ENCODE data around the gene GNAQ. TPM values are rescaled to one million over a fixed set of nuclear protein-coding genes. Genes with fewer than 3 reads are reported as not detected.

GNAQ gene
- polyA plus RNA-seq, 3 donors: 8.3 to 51.0 (median 9.6) TPM

- Histone ChIP-seq H3K27ac (ENCODE audit: low read depth in 1 of 2, low read length in 2 of 2) (no peak overlapping the region), H3K4me2 (replicated peaks; ENCODE audit: extremely low read depth, low read length, poor library complexity, severe bottlenecking) (no peak overlapping the region), H3K9ac (ENCODE audit: insufficient read depth, low read length, poor library complexity, severe bottlenecking) (no peak overlapping the region), H3K79me2 (ENCODE audit: insufficient read depth, low read length) (no peaks in the 10 kb centered on the region), H2AFZ (ENCODE audit: insufficient read depth, low read depth, low read length, poor library complexity, severe bottlenecking) (no peak overlapping the region), H3K27me3 (ENCODE audit: control insufficient read depth in 2 of 2, insufficient read depth in 2 of 2, low read length in 2 of 2) (no peaks in the 10 kb centered on the region), H3K36me3 (replicated peaks in 1 of 2; ENCODE audit: control insufficient read depth in 1 of 2, insufficient read depth in 2 of 2, low read length in 2 of 2) (no peaks in the 10 kb centered on the region), H3K4me1 (ENCODE audit: control insufficient read depth in 1 of 2, insufficient read depth in 2 of 2, low read length in 2 of 2) (peaks cover 5 to 8% of the 10 kb centered on the region in 2 donors), H4K20me1 (ENCODE audit: insufficient read depth, low read length) (no peaks in the 10 kb centered on the region), H3K9me3 (replicated peaks in 1 of 2; ENCODE audit: control insufficient read depth in 1 of 2, insufficient read depth in 1 of 2, low read length in 2 of 2) (no peaks in the 10 kb centered on the region), H3K4me3 (replicated peaks in 1 of 3; ENCODE audit: low read depth in 2 of 3, low read length in 3 of 3) (no peak overlapping the region)
- DNase-seq: no peak
- H3K4me3 Mint-ChIP-seq: no peak overlapping the region
- peaks cover 10% of the 10 kb centered on the region for H3K4me1 Mint-ChIP-seq
- WGBS (ENCODE audit: insufficient coverage): no CpG with 5 or more reads among the region's 1 CpG
- intact Hi-C loops (cut with micrococcal nuclease): loop anchor here in 1 of 2 donors (10.0 kb wide), 1 partner anchor 54 kb away; no protein-coding TSS in a partner anchor
- H3K9me3 Mint-ChIP-seq: peaks cover 0 to 4% (median 0%) of the 10 kb centered on the region in 7 donors
- H3K27ac Mint-ChIP-seq: no peak overlapping the region
- no peaks in the 10 kb centered on the region for H3K36me3 Mint-ChIP-seq
- peaks cover 0 to 2% (median 0%) of the 10 kb centered on the region in 3 donors for H3K27me3 Mint-ChIP-seq (ENCODE audit: low read depth in 3 of 3)
- TF ChIP-seq, protein P1, sequence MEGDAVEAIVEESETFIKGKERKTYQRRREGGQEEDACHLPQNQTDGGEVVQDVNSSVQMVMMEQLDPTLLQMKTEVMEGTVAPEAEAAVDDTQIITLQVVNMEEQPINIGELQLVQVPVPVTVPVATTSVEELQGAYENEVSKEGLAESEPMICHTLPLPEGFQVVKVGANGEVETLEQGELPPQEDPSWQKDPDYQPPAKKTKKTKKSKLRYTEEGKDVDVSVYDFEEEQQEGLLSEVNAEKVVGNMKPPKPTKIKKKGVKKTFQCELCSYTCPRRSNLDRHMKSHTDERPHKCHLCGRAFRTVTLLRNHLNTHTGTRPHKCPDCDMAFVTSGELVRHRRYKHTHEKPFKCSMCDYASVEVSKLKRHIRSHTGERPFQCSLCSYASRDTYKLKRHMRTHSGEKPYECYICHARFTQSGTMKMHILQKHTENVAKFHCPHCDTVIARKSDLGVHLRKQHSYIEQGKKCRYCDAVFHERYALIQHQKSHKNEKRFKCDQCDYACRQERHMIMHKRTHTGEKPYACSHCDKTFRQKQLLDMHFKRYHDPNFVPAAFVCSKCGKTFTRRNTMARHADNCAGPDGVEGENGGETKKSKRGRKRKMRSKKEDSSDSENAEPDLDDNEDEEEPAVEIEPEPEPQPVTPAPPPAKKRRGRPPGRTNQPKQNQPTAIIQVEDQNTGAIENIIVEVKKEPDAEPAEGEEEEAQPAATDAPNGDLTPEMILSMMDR (IDR thresholded peaks at IDR 0.05): no peak
Observed at GRCh38 chr9:78040726-78041125, 9.1 kb upstream of the GNAQ start.

DNA sequence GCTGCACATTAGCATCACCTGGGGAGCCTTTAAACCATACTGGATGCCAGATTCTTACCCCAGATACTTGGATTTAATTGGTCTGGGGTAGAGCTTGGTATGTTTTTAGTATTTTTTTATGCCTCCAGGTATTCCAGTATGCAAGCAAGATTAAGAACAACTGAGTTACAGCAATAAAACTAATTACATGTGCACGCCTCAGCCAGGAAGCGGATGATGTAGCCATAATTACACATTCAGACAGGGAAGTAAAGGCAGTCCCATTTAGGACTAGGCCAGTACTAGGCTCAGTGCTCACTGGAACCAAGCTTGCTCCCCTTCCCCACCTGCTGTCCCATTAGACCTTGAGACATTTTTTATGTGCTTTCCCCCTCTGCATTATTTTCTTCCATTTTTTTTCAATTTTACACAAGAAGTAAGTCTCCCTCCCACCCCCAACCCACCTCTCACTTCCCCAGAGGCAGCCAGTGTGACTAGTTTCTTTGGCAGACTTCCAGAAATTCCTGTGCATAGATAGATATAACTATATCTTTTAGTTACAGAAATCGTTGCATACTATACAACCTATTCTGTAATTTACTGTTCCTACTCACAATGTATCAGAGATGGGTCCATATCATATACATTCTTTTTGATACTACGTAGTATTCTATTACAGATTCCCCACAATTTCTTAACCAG is 7.1 kb upstream of the GNAQ start:
- TF ChIP-seq, protein P1 (IDR thresholded peaks at IDR 0.05): no peak
- no peaks in the 10 kb centered on the region for H3K36me3 Mint-ChIP-seq
- H3K27ac ChIP-seq (ENCODE audit: low read depth in 1 of 2, low read length in 2 of 2): no peak overlapping the region
- no peak overlapping the region for H3K9ac ChIP-seq (ENCODE audit: insufficient read depth, low read length, poor library complexity, severe bottlenecking)
- intact Hi-C loops (cut with micrococcal nuclease): loop anchor here (5.0 to 10.0 kb wide), 3 partner anchors 61 to 94 kb away; no protein-coding TSS in a partner anchor
- H3K27me3 Mint-ChIP-seq (ENCODE audit: low read depth in 3 of 3): no peaks in the 10 kb centered on the region
- no peaks in the 10 kb centered on the region for H4K20me1 ChIP-seq (ENCODE audit: insufficient read depth, low read length)
- H3K36me3 ChIP-seq (replicated peaks in 1 of 2; ENCODE audit: control insufficient read depth in 1 of 2, insufficient read depth in 2 of 2, low read length in 2 of 2): no peaks in the 10 kb centered on the region
- H3K27me3 ChIP-seq (ENCODE audit: control insufficient read depth in 2 of 2, insufficient read depth in 2 of 2, low read length in 2 of 2): no peaks in the 10 kb centered on the region
- no peak overlapping the region for H3K27ac Mint-ChIP-seq
- peaks cover 28% of the 10 kb centered on the region for H3K4me1 Mint-ChIP-seq
- H3K9me3 ChIP-seq (replicated peaks in 1 of 2; ENCODE audit: control insufficient read depth in 1 of 2, insufficient read depth in 1 of 2, low read length in 2 of 2): no peaks in the 10 kb centered on the region
- no peak overlapping the region for H2AFZ ChIP-seq (ENCODE audit: insufficient read depth, low read depth, low read length, poor library complexity, severe bottlenecking)
- H3K4me3 Mint-ChIP-seq: no peak overlapping the region
- H3K4me1 ChIP-seq (ENCODE audit: control insufficient read depth in 1 of 2, insufficient read depth in 2 of 2, low read length in 2 of 2): peaks cover 16 to 26% of the 10 kb centered on the region in 2 donors
- H3K9me3 Mint-ChIP-seq: peaks cover 0 to 4% (median 0%) of the 10 kb centered on the region in 7 donors
- 13% methylated on average over 2 of the region's 4 CpGs for WGBS (ENCODE audit: insufficient coverage)
- H3K4me2 ChIP-seq (replicated peaks; ENCODE audit: extremely low read depth, low read length, poor library complexity, severe bottlenecking): no peak overlapping the region
- H3K79me2 ChIP-seq (ENCODE audit: insufficient read depth, low read length): peaks cover 7% of the 10 kb centered on the region
- peak in 2 of 3 donors; percentile 41 to 56 for DNase-seq
- no peak overlapping the region for H3K4me3 ChIP-seq (replicated peaks in 1 of 3; ENCODE audit: low read depth in 2 of 3, low read length in 3 of 3)

Measured in CD14-positive monocyte (primary cell).